WTC11 (cell line): ENCODE measurements around the gene KLHL10. TPM values are rescaled to one million over a fixed set of nuclear protein-coding genes. Genes with fewer than 3 reads are reported as not detected.

Source experiments
- ATAC-seq: fragments of 200-7000 bp; cut with Tn5 transposase; 2 replicates; pipeline ENCODE4 v1.10.0; 2021; ENCODE audit warnings: mild to moderate bottlenecking, moderate library complexity
- CTCF ChIA-PET: fragments of 300-600 bp; sonication (Branson Sonifier 250); formaldehyde crosslinking; loops from one replicate; lab custom pipeline; 2021; ENCODE audit warnings: antibody characterized with exemption; lab: Charles Lee
- POLR2A ChIA-PET: fragments of 350-600 bp; sonication (Branson Sonifier 250); formaldehyde crosslinking; loops from one replicate; lab custom pipeline; 2021; ENCODE audit warnings: antibody characterized with exemption; lab: Charles Lee
- DNase-seq: peaks from one replicate; pipeline ENCODE4 v3.0.0; 2021; ENCODE audit warnings: low spot score
- H3K27ac Mint-ChIP-seq: 2 replicates; pipeline ENCODE4 v1.8.0; 2021; ENCODE audit warnings: mixed read lengths
- H3K27me3 Mint-ChIP-seq: 2 replicates; pipeline ENCODE4 v1.8.0; 2021; ENCODE audit warnings: low read depth, mild to moderate bottlenecking, moderate library complexity, mixed read lengths
- H3K36me3 Mint-ChIP-seq: 2 replicates; pipeline ENCODE4 v1.8.0; 2021; ENCODE audit warnings: mixed read lengths
- H3K4me1 Mint-ChIP-seq: 2 replicates; pipeline ENCODE4 v1.8.0; 2022; ENCODE audit warnings: mixed read lengths
- H3K4me3 Mint-ChIP-seq: 2 replicates; pipeline ENCODE4 v1.8.0; 2021; ENCODE audit warnings: mild to moderate bottlenecking, moderate library complexity, mixed read lengths
- H3K9me3 Mint-ChIP-seq: 2 replicates; pipeline ENCODE4 v1.8.0; 2021; ENCODE audit warnings: mixed read lengths
- CTCF ChIP-seq: fragments of 200-600 bp; IDR thresholded peaks from 2 replicates; pipeline ENCODE4 v1.8.0; 2022; ENCODE audit warnings: antibody characterized with exemption
- ELF4 ChIP-seq: sonication (generic); formaldehyde crosslinking; IDR thresholded peaks from 2 replicates; pipeline ENCODE4 v1.8.1; 2022; ENCODE audit warnings: low read depth, mild to moderate bottlenecking, moderate library complexity, missing genetic modification reagents
- ETV6 ChIP-seq: sonication (generic); formaldehyde crosslinking; IDR thresholded peaks from 2 replicates; pipeline ENCODE4 v1.8.1; 2022; ENCODE audit warnings: mild to moderate bottlenecking, missing genetic modification reagents
- FOXJ3 ChIP-seq: sonication (generic); formaldehyde crosslinking; IDR thresholded peaks from 2 replicates; pipeline ENCODE4 v1.9.0; 2021; ENCODE audit warnings: missing genetic modification reagents, mild to moderate bottlenecking, borderline replicate concordance
- GRHL2 ChIP-seq: fragments of 250-450 bp; sonication (Bioruptor Pico); IDR thresholded peaks from 2 replicates; pipeline ENCODE4 v1.8.0; 2022; ENCODE audit warnings: mild to moderate bottlenecking, moderate library complexity; ENCODE audit not compliant: insufficient replicate concordance, severe bottlenecking
- HMGA2 ChIP-seq: fragments of 250-450 bp; sonication (Bioruptor Pico); IDR thresholded peaks from 2 replicates; pipeline ENCODE4 v1.4.0; 2021; ENCODE audit warnings: mild to moderate bottlenecking, moderate library complexity
- HMGXB4 ChIP-seq: sonication (generic); formaldehyde crosslinking; IDR thresholded peaks from 2 replicates; pipeline ENCODE4 v1.8.1; 2023; ENCODE audit warnings: mild to moderate bottlenecking, moderate library complexity, missing genetic modification reagents
- JAZF1 ChIP-seq: fragments of 250-450 bp; sonication (Bioruptor Pico); IDR thresholded peaks from 2 replicates; pipeline ENCODE4 v1.9.0; 2021; ENCODE audit warnings: moderate library complexity, mild to moderate bottlenecking, inconsistent platforms
- MYBL2 ChIP-seq: sonication (generic); formaldehyde crosslinking; IDR thresholded peaks from 2 replicates; pipeline ENCODE4 v1.8.1; 2023; ENCODE audit warnings: mild to moderate bottlenecking, moderate library complexity, missing genetic modification reagents
- NFATC4 ChIP-seq: fragments of 250-450 bp; sonication (Bioruptor Pico); IDR thresholded peaks from 2 replicates; pipeline ENCODE4 v1.9.0; 2021; ENCODE audit warnings: mild to moderate bottlenecking
- TP53 ChIP-seq: sonication (generic); formaldehyde crosslinking; IDR thresholded peaks from 2 replicates; pipeline ENCODE4 v1.8.1; 2023; ENCODE audit warnings: mild to moderate bottlenecking, missing genetic modification reagents
- ZNF138 ChIP-seq: sonication (generic); formaldehyde crosslinking; conservative IDR thresholded peaks from 2 replicates; pipeline ENCODE4 v1.8.1; 2022; ENCODE audit warnings: mild to moderate bottlenecking, moderate library complexity, missing genetic modification reagents
- ZNF219 ChIP-seq: sonication (generic); formaldehyde crosslinking; IDR thresholded peaks from 2 replicates; pipeline ENCODE4 v1.8.0; 2023; ENCODE audit warnings: missing genetic modification reagents, mild to moderate bottlenecking, borderline replicate concordance
- ZNF423 ChIP-seq: fragments of 250-450 bp; sonication (Bioruptor Pico); IDR thresholded peaks from 2 replicates; pipeline ENCODE4 v2.1.2; 2022; ENCODE audit warnings: mild to moderate bottlenecking, moderate library complexity
- ZNF425 ChIP-seq: fragments of 250-450 bp; sonication (Bioruptor Pico); conservative IDR thresholded peaks from 2 replicates; pipeline ENCODE4 v1.9.0; 2021; ENCODE audit warnings: mild to moderate bottlenecking
- ZNF512 ChIP-seq: sonication (generic); formaldehyde crosslinking; IDR thresholded peaks from 2 replicates; pipeline ENCODE4 v1.8.1; 2022; ENCODE audit warnings: missing genetic modification reagents, borderline replicate concordance
- total RNA-seq: library from RNA; stranded (reverse); gene quantifications from 3 replicates; pipeline ENCODE4 v1.2.3, GENCODE V29; 2021
- TF ChIP-seq, protein P1 (sequence below): fragments of 250-450 bp; sonication (Bioruptor Pico); IDR thresholded peaks from 2 replicates; pipeline ENCODE4 v2.1.2; 2022; ENCODE audit warnings: mild to moderate bottlenecking, moderate library complexity
- TF ChIP-seq, protein P2 (sequence below): sonication (generic); formaldehyde crosslinking; IDR thresholded peaks from 2 replicates; pipeline ENCODE4 v1.8.1; 2023; ENCODE audit warnings: mild to moderate bottlenecking, missing genetic modification reagents
- TF ChIP-seq, protein P3 (sequence below): fragments of 250-450 bp; sonication (Bioruptor Pico); IDR thresholded peaks from 2 replicates; pipeline ENCODE4 v1.9.0; 2021; ENCODE audit warnings: mild to moderate bottlenecking

The KLHL10 gene
- total RNA-seq, 1 experiment from 2014 or later, result 0.35 TPM

- TF ChIP-seq, protein P1, sequence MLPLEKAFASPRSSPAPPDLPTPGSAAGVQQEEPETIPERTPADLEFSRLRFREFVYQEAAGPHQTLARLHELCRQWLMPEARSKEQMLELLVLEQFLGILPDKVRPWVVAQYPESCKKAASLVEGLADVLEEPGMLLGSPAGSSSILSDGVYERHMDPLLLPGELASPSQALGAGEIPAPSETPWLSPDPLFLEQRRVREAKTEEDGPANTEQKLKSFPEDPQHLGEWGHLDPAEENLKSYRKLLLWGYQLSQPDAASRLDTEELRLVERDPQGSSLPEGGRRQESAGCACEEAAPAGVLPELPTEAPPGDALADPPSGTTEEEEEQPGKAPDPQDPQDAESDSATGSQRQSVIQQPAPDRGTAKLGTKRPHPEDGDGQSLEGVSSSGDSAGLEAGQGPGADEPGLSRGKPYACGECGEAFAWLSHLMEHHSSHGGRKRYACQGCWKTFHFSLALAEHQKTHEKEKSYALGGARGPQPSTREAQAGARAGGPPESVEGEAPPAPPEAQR (CRISPR knock-in tag), result no peak
Observed at GRCh38 chr17:41794540-41794975, 43.1 kb upstream of the KLHL10 start (continued).

DNA sequence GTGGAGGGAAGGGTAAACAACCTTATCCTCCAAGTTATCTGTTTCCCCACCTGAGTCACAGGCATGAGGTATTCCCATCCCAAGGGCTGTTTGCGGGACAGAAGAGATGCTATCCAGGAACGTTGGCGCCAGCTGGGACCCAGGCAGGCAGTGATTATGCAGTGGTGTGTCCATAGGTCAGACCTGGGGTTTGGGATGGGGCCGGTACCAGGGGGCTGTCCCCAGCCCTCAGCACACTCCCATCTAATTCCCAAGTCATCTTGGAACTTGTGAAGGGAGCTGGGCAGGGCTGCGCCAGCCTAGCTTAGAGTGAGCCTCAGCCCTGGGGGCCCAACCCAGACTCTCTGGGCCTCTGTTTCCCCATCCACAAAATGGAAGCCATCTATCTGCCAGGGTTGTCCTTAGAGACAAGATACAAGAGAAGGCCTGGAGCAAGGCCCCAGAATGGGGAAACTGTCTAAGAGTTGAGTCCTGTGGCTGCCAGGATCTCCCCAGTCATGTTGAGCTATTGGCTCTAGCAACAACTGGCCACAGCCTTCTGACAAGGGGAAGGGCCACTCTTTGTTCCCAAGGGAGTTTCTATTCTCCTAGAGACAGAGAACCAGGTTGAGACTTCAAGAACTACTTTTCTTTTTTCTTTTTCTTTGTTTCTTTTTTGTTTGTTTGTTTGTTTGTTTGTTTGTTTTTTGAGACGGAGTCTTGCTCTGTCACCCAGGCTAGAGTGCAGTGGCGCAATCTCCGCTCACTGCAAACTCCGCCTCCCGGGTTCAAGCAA lies 41.3 kb upstream of the KLHL10 start:
- peaks cover 46% of the 10 kb centered on the region for H3K27me3 Mint-ChIP-seq
- ATAC-seq (no peak), DNase-seq (no peak)
- POLR2A ChIA-PET, result interaction anchor here (0.9 to 9.9 kb wide), 2 partner anchors 11 to 45 kb away, joined by 7 to 142 read pairs; partner anchors contain the start of gene JUP
- TF ChIP-seq ZNF512 (CRISPR knock-in tag), result no peak
- TF ChIP-seq, protein P2, sequence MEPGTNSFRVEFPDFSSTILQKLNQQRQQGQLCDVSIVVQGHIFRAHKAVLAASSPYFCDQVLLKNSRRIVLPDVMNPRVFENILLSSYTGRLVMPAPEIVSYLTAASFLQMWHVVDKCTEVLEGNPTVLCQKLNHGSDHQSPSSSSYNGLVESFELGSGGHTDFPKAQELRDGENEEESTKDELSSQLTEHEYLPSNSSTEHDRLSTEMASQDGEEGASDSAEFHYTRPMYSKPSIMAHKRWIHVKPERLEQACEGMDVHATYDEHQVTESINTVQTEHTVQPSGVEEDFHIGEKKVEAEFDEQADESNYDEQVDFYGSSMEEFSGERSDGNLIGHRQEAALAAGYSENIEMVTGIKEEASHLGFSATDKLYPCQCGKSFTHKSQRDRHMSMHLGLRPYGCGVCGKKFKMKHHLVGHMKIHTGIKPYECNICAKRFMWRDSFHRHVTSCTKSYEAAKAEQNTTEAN (CRISPR knock-in tag), result no peak
- H3K4me1 Mint-ChIP-seq, result peaks cover 50% of the 10 kb centered on the region
- no peaks in the 10 kb centered on the region for H3K36me3 Mint-ChIP-seq
- CTCF ChIA-PET, result interaction anchor here (0.5 to 10.1 kb wide), 6 partner anchors 10 to 107 kb away, joined by 3 to 252 read pairs (median 4); partner anchors contain the start of genes JUP and P3H4
- H3K9me3 Mint-ChIP-seq, result no peaks in the 10 kb centered on the region
- no peak overlapping the region for H3K4me3 Mint-ChIP-seq
- H3K27ac Mint-ChIP-seq, result no peak overlapping the region

GRCh38 chr17:41797377-41797776 lies 40.2 kb upstream of the KLHL10 start:
- CTCF ChIA-PET, result interaction anchor here (0.6 to 10.1 kb wide), 6 partner anchors 11 to 102 kb away, joined by 3 to 252 read pairs (median 4); partner anchors contain the start of genes JUP and P3H4
- H3K9me3 Mint-ChIP-seq, result no peaks in the 10 kb centered on the region
- H3K27me3 Mint-ChIP-seq, result peaks cover 37% of the 10 kb centered on the region
- no peak for TF ChIP-seq MYBL2 (CRISPR knock-in tag)
- TF ChIP-seq JAZF1, result no peak
- TF ChIP-seq ELF4 (CRISPR knock-in tag), result no peak
- TF ChIP-seq CTCF, result no peak
- TF ChIP-seq, protein P2 (CRISPR knock-in tag), result no peak
- no peak for TF ChIP-seq ZNF423
- no peak for TF ChIP-seq ZNF138 (CRISPR knock-in tag)
- TF ChIP-seq ZNF425 (CRISPR knock-in tag), result no peak
- no peak for TF ChIP-seq FOXJ3 (CRISPR knock-in tag)
- TF ChIP-seq HMGXB4 (CRISPR knock-in tag), result no peak
- TF ChIP-seq HMGA2, result no peak
- TF ChIP-seq ETV6 (CRISPR knock-in tag), result no peak
- no peak for TF ChIP-seq TP53
- TF ChIP-seq ZNF219 (CRISPR knock-in tag), result no peak
- TF ChIP-seq, protein P3, sequence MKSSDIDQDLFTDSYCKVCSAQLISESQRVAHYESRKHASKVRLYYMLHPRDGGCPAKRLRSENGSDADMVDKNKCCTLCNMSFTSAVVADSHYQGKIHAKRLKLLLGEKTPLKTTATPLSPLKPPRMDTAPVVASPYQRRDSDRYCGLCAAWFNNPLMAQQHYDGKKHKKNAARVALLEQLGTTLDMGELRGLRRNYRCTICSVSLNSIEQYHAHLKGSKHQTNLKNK, result no peak
- no peak for TF ChIP-seq GRHL2 (CRISPR knock-in tag)
- TF ChIP-seq NFATC4 (CRISPR knock-in tag), result no peak

More at GRCh38 chr17:41797377-41797776, 40.2 kb upstream of the KLHL10 start:
- Mint-ChIP-seq H3K36me3 (peaks cover 4% of the 10 kb centered on the region), H3K4me1 (peaks cover 51% of the 10 kb centered on the region), H3K4me3 (no peak overlapping the region), H3K27ac (no peak overlapping the region)
- no peak for DNase-seq
- POLR2A ChIA-PET, result interaction anchor here (0.9 to 9.9 kb wide), 2 partner anchors 12 to 46 kb away, joined by 7 to 142 read pairs; partner anchors contain the start of gene JUP
- ATAC-seq, result no peak
